GM21381 (cell line): ENCODE measurements around the gene ADGRB3.

Source experiments
- ATAC-seq: cut with Tn5 transposase; IDR thresholded peaks from one replicate; pipeline ENCODE4 v1.9.1; 2021; ENCODE audit warnings: mild to moderate bottlenecking, moderate library complexity; ENCODE audit not compliant: unreplicated experiment

ADGRB3 gene

DNA sequence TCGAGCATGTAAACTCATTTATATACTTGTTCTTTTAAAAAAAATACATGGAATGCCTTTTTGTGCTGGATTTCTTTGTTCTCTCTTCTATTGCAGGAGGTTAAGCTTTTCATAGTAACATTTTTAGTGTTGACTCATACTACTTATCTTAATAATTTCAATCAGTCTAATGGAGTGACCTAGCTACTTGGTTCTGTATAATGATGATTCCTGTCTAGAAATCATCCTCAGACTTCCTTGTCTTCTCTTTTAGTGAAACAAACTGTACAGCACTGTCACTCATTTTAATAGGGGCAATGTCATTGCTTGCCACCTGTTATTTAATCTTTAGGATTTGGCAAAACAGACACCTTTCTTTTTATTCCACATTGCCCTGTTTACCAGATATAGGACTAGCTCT is 62.3 kb downstream of the ADGRB3 start:
- no peak for ATAC-seq

DNA sequence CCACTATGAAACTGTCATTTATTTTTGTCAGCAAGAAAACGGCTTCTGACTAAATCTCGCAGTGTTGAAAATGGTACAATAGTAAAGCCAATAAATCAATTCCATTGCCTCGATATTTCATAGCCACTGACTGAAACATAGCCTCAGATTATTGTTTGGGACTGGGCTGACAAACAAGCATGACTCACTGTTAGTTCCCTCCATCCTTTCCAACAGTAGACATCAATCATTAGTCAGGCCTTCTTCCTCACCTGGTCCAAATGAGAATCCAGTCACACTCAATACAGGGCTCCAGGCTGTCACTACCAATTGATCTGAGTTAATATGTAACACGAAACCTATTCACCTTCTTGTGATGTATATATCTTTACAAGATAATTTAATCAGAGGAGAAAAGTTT is 66.1 kb downstream of the ADGRB3 start:
- ATAC-seq: no peak

DNA sequence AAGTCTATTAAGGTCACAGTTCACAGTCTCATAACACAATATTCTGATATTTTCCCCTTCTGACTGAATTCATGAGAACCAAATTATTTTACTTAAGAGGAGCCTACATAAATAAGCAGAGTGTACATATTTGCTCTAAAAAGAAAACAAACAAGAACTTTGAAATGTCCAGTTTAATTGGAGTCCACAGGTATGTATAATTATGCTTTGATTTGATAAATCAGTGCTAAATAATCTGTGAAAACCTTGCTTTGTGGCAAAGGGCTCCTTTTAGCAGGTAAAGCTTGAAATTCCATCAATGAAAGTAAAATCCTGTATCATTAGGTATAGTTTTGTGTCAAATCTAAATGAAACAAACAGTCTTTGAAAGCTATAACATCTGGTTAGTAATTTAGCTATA is 69.4 kb downstream of the ADGRB3 start:
- no peak for ATAC-seq

DNA sequence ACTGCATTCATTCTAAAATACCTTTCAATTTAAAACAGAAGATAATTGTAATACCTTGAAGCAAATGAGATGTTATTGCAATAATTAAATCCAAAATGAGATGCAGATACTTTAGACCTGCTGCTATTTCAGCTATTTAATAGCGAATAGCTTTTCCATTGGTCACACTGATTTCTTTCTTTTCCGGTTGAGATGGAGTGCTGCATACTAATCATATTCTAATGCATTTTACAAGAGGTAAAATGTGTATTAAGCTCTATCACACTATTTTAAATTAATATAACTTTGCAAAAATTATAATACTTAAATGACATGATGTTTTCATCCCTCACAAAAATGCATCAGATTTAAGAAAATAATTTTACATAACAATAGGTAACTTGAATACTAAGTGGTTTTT is 74.0 kb downstream of the ADGRB3 start:
- ATAC-seq: no peak

DNA sequence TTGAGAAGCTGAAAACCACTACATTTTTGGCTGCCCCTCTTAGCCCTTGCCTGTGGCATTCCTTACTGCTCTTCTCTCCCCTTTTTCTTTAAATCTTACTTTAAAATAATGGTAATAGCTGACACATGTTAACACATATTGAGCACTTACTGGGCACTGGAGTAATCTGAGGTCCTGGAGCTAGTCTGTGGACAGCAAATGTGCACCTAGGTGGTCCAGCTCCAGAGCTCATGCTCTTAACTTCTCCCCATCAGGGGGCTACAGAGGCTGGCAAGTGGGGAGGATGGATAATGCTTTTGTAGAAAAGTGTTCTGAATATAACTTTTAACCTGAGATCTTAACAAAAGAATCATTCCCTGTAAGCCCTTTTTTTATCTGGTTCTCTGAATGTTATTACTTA is 74.8 kb downstream of the ADGRB3 start:
- ATAC-seq: no peak

DNA sequence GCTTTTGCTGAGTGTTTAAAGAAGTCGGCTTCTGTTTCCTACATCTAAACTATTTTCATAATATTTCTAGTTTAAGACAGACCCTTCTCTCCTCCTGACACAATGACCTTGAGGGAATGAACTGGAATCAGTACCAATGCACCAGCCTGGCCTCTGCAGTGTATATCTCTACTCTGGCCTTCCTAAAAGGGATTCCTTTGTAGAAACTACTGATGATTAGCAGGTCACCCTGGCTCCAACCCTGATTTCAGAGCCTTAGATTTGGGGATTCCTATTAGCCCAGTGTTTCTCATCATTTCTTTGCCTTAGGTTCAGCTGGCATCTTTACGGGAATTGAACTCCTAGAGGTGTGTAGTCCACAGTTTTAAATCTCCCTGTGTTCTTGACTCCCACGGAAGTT is 75.4 kb downstream of the ADGRB3 start:
- ATAC-seq: no peak

DNA sequence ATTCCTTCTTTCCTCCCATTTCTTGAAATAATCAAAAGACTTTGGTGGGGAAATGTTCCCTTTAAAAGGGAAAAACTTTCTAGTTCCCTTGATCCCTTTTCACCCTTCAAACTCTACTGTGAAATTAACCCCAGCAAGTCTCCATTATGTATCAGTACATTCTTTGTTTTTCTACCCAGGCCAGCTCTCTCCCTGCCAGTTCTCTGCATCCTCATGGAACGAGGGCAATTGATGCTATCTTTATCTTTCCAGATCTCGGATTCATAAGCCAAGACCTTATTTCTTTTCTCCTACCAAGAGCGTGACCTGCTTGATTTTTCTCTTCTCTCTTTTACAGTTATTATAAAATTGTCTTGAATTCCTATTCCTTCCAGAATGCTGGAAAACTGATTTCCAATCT is 75.8 kb downstream of the ADGRB3 start:
- ATAC-seq: no peak

DNA sequence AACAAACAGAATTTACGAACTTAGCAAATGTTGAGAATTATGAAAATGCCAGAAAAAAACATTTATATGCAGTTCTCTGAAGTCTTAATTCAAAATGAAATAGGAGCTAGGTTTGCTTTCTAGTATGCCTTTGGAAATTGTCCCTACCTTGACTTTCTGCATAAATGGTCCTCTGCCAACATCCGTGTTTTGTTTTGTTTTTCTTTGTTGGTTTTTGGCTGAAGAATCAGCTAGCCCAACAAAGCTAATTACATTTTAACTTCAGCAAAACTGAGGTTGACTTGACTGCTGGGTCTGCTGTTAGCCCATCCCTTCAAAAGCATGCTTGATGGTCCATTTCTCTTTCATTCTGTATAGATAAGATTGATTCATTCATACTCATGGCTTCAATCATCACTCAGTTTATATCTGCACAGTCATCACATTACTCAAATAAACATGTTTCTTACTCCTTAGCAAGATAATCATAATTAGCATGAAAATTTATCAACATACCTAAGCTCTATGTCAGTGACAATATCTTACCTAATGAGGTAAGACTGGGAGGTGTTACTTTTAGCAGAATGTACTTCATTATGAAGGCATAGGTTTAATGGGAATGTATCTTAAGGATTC is 76.4 kb downstream of the ADGRB3 start:
- no peak for ATAC-seq

DNA sequence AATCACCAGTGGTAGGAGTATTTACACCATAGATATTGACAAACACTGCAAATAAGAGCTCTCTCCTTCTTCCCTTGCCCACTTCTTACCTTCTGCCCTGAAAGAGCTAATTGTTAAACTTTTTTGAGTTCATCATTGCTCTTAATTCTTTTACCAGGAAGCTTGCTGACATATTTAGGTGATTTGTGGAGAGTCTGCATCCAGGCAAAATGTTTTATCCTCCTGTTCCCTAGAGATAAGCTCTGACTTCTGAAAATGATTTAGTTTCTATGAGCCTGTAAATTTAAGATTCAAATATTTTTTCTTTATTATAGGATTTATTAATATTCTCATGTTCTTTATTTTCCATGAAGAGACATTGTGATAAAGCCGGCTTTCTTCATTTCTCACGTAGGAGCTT is 81.5 kb downstream of the ADGRB3 start:
- ATAC-seq: no peak

DNA sequence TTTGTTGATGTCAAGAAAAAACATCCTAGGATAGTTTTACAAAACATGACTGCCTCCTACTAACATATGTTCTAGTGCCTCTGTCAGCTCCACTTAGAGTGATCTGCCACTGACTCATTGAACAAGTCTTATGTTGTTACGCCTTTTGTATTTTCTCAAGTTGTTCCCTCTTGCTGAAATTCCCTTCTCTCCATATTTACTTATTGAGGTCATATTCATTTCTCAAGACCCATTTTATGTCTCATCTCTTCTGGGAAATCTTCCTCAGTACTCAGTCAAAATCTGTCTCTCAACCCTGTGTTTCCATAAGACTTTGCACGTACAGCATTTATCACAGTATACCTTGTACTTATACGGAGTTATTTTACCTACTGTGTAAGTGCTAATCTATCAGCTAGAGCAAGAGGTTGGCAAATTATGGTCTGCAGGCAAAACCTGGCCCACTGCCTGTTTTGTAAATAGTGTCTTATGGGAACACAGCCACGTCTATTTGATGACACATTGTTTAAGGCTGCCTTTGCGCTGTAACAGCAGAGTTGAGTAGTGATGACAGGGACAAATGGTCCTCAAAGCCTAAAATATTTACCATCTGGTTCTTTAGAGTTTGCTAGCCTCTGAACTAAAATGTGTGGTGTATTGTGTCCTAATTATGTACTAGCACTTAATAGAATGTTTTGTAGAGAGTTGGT is 83.4 kb downstream of the ADGRB3 start:
- ATAC-seq: no peak

DNA sequence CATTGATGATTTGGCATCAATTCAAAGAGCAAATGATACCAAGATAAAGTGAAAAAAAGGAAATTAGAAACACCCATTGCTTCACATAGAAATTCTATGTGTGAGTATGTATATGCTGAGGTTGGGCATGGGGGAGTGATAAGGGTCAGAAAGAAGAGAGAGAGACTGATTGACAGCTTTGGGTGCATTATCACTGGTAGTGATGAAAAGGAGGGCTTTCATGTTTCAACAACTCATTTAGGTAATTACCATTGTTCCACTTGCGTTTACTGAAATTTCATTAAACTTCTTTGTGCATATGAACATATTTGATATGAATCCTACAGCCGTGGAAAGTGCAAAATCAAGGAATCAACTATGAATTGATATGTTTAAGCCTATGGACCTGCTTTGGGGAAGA is 84.7 kb downstream of the ADGRB3 start:
- no peak for ATAC-seq

DNA sequence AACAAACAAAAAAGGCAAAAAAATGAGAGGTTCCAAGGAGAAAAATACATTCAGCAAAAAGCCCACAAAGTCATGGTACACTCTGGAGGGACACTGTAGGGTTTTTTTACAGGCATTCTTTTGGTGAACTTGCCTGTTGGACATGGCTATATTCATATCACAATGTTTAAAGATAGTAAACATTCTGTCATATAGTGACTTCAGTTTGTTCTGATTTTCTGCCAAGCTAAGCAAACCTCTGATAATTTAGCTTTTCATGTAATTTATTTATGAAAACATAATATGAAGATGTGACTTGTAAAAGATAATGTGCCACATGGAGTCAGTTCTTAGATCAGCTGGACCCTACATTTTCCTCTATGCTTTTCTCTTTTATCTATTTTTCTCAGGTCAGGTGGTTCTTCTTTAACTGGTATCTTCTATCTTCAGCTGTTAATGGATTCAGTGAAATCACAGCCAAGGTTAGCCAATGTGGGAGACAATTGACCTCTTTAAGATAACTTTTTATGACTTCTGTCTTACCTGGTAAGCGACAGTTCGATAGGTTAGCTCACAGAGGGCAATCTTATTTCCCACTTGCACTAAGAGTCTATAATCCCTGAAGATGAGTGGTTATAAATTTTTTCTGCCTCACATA is 87.9 kb downstream of the ADGRB3 start:
- ATAC-seq: no peak

DNA sequence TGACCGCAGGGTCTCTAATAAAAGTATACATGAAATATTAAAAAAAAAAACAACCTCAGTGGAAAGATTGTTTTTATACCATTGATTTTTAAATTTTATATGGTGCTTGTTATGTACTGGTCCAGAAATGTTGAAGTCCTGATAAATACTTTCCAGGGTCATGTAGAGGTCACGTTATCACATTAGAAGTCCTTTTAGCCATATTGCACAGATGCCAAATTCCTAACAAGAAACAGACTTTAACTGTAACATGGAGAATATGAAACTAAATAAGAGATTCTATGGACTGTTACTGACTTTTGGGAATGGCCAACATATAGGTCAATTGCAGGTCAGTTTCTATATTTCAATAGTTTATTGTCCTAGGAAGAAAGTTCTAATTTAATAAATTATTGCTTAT is 89.0 kb downstream of the ADGRB3 start:
- no peak for ATAC-seq

DNA sequence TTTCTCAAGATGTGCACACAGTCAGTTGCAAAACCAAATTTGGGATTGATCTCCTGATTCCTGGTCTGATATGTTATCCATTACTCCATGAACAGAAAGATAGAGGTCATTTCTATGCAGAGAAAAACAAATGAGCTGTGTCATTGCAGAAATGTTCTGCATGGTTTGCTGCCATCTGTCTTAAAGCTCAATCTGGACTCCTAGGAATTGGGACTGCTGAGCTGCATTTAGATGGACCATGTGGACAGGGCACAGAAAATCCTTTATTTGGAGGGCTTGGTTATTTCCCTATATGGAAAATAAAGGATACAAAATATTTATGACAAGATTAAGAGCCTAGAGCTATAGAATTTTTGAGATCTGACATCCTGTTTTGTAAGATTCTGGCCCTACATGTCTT is 91.3 kb downstream of the ADGRB3 start:
- ATAC-seq: no peak

DNA sequence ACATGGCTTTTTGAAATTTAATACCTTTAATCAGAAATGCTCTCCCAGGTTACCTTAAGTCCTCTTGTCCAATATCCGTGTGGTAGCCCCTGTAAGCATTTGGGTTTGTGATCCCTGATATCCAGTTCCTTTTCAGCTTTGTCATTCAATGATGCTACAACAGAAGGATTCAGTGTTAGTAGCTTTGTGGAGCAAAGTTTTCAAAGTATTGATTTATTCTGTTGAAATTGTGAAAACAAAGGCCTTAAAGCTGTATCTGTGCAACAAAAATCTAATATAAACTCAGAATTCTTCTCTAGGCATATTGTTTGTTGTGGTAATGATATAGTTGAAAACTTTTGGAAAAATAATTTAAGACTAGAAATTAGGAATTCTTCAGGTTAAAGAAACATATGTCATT is 91.9 kb downstream of the ADGRB3 start:
- no peak for ATAC-seq

DNA sequence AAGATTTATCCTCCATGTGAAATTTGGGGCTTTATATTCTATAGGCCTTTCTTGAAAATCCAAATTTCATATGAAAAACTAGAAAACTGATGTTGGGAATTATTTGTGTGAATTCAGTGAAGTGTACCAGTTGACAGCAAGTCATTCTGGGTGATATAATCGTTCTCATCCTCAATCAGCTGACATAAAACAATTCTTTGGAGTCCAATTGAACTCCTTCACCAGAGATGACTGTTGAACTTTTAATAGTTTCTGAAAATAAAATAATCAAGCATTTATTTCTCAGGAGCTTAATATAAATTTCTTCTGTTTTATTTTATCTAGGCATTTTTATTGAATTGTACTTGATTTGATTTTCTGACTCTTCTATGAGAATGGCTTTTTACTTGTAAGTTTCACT is 92.6 kb downstream of the ADGRB3 start:
- ATAC-seq: no peak

DNA sequence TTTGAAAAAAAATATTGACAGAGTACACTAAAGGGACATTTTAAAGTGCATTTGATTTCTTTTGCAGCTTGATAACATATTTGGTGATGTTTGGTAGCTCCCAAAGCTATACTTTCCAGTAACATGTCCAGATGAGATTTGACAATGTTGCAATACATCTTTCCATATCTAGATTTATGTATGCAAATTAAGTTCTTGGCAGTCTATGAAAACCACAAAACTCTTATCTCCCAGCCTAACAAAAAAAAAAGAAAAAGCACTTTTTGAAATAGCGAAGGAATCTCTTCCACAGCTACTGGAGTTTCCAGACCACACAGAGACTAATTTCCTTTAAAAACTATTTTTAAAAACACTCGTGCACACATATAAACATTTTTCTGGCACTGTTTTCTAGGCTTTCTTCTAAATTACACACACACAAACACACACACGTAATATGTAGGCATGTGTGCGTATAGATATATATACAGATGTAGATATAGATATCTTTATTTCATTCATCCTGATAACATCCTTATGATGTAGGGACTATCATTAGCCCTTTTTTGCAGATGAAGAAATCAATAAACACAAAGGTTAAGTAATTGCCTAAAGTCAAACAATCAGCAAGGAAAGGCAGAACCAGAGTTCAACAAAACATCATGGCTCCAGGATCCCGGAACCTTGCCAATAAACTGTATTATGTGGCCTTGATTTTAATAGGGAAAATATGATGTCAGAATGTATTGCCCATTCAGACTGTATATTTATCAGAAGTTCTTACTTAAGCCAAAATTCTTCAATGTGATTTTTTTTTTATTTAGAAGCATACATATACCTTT is 93.3 kb downstream of the ADGRB3 start:
- no peak for ATAC-seq

DNA sequence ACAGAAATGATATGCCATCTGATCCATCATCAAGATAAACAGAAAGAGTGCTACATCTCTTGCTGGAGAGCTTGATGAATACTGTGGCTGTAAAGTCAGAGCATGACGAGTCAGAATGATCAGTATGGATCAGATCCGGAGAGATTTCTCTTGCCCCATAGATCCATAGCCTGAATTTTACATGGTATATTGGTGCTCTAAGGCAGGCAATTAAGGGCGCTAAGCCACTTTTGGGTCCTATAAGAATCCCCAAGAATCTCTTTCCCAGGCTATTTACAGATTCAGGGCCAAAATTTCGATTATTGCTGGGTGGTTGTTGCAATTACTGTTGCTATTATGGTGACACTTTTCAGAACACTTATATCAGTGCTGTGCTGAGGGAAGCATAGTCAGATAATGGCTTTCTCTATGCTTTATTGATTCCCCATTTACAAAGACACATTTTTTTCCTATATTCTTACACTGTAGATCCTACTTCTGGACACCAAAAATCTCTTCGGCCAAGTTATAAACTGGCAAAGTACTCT is 94.4 kb downstream of the ADGRB3 start:
- ATAC-seq: no peak

DNA sequence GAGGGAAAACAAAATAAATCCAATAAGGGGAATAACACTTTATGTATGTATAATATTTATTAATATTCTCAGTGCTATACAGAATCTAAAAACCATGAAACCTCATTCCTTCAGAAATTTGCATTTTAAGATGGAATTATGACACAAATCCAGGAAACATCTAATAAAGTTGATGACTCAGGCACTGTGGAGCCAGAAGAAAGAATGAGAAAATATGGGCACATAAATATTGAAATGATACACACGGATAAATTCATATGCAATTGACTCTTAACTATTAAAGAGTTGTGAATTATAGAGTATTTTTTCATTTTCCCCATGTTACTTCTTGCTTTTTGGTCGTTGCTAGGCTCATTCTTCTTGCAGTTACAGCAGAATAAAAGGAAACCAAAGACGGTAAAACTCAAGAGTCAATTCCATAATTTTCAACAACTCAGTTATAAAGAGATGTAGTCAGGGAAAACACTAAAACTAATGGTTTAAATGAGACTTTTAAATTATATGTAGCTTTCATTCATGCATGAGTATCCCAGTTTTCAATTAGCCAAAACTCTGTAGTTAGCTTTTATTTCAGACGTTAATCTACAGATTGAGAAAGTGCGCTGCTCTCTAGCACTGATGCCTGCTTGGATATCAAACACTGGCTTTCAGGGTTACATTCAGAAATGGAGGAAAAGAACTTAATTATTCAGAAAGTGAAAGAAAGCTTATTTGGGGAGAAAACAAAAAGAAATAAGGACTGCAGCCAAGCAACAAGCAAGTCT is 95.4 kb downstream of the ADGRB3 start:
- no peak for ATAC-seq

DNA sequence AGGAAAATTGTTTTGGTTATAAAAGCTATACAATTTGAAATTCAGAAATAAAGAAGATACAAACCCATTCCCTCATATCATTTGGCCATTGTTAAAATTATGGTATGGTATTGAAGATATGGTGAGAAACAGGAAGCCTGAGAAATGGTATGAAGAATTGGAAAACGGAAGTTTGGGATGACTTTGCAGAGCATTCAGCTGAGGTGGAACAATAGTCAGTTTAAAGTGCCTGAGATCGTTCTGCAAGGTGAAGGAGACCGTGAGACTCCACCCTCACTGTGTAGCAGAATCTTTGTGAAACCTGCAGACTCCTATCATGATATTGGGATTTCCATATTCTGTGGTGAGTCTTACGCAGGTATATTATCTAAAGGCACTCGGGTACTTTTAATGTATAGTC is 97.3 kb downstream of the ADGRB3 start:
- no peak for ATAC-seq

DNA sequence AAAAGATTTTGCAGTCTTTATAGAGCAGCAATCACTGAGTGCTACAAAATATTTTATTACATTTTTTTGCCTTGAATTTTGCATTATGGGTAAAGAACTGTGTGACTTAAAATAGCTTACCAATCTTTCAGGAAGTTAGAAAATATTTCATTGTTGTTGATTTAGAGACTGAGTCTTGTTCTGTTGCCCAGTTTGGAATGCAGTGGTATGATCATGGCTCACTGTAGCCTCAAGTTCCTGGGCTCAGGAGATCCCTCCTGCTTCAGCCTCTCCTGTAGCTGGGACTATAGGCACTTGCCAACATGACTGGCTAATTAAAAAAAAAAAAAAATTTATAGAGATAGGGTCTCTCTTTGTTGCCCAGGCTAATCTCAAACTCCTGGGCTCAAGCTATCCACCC is 100.8 kb downstream of the ADGRB3 start:
- no peak for ATAC-seq
